ENCODE results near the gene PRICKLE2.

The PRICKLE2 gene

GRCh38 chr3:64257100-64257755, 32.0 kb upstream of the PRICKLE2 start:
- Histone ChIP-seq H4K20me1 (ENCODE audit: insufficient read depth, low read length) (no peaks in the 10 kb centered on the region), H3F3A (ENCODE audit: insufficient read depth, low read length) (no peaks in the 10 kb centered on the region), H2AFZ (ENCODE audit: low read length) (no peak overlapping the region), H3K9ac (ENCODE audit: low read length) (no peak overlapping the region), H3K79me2 (ENCODE audit: insufficient read depth, low read length) (no peaks in the 10 kb centered on the region), H3K27me3 (ENCODE audit: insufficient read depth, low read length) (no peaks in the 10 kb centered on the region), H3K4me2 (ENCODE audit: low read length) (no peak overlapping the region), H3K27ac (ENCODE audit: low read depth, low read length, poor library complexity, severe bottlenecking) (no peak overlapping the region), H3K9me2 (ENCODE audit: low read depth, low read length) (no peaks in the 10 kb centered on the region), H3K4me1 (ENCODE audit: insufficient read depth, low read length, severe bottlenecking) (no peaks in the 10 kb centered on the region), H3K36me3 (ENCODE audit: insufficient read depth, low read length) (no peaks in the 10 kb centered on the region), H3K4me3 (ENCODE audit: low read depth, low read length, poor library complexity, severe bottlenecking) (no peak overlapping the region), H3K9me3 (ENCODE audit: low read length) (no peaks in the 10 kb centered on the region)
- TF ChIP-seq EZH2 (IDR thresholded peaks at IDR 0.05; ENCODE audit: borderline replicate concordance, low read length): no peak
- TF ChIP-seq, protein P1, sequence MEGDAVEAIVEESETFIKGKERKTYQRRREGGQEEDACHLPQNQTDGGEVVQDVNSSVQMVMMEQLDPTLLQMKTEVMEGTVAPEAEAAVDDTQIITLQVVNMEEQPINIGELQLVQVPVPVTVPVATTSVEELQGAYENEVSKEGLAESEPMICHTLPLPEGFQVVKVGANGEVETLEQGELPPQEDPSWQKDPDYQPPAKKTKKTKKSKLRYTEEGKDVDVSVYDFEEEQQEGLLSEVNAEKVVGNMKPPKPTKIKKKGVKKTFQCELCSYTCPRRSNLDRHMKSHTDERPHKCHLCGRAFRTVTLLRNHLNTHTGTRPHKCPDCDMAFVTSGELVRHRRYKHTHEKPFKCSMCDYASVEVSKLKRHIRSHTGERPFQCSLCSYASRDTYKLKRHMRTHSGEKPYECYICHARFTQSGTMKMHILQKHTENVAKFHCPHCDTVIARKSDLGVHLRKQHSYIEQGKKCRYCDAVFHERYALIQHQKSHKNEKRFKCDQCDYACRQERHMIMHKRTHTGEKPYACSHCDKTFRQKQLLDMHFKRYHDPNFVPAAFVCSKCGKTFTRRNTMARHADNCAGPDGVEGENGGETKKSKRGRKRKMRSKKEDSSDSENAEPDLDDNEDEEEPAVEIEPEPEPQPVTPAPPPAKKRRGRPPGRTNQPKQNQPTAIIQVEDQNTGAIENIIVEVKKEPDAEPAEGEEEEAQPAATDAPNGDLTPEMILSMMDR (IDR thresholded peaks at IDR 0.05; ENCODE audit: low read length): no peak

DNA sequence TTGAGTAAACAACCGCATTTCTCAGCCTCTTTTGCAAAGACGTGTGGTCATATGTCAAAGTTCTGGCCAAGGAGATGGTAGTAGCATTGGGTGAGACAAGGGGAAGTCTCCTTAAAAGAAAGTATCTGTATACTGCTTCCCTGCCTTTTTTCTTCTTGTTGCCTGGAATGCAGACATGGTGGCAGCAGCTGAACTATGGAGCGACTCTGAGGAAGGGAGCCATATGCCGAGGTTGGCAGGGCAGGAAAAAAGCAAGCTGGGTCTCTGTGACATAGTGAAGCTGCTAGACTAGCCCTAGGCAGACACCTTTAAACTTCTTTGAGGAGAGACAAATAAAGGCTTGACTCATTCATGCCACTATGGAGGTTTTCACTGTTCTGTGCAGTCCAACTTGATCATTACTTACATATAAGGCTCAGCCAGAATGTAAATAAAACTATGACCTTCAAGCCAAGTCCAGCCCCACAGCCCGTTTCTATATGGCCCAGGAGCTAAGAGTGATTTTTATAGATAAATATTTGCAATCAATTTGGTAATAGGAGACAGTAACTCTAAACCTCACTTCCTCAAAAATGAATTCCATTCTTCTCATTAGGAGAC, 30.6 kb upstream of the PRICKLE2 start:
- no peaks in the 10 kb centered on the region for H3F3A ChIP-seq (ENCODE audit: insufficient read depth, low read length)
- no peak overlapping the region for H3K4me2 ChIP-seq (ENCODE audit: low read length)
- no peaks in the 10 kb centered on the region for H4K20me1 ChIP-seq (ENCODE audit: insufficient read depth, low read length)
- H3K27me3 ChIP-seq (ENCODE audit: insufficient read depth, low read length): no peaks in the 10 kb centered on the region
- no peaks in the 10 kb centered on the region for H3K9me2 ChIP-seq (ENCODE audit: low read depth, low read length)
- no peaks in the 10 kb centered on the region for H3K4me1 ChIP-seq (ENCODE audit: insufficient read depth, low read length, severe bottlenecking)
- H3K4me3 ChIP-seq (ENCODE audit: low read depth, low read length, poor library complexity, severe bottlenecking): no peak overlapping the region
- no peak overlapping the region for H3K9ac ChIP-seq (ENCODE audit: low read length)
- H3K9me3 ChIP-seq (ENCODE audit: low read length): no peaks in the 10 kb centered on the region
- no peaks in the 10 kb centered on the region for H3K79me2 ChIP-seq (ENCODE audit: insufficient read depth, low read length)
- no peak overlapping the region for H2AFZ ChIP-seq (ENCODE audit: low read length)
- no peaks in the 10 kb centered on the region for H3K36me3 ChIP-seq (ENCODE audit: insufficient read depth, low read length)
- TF ChIP-seq, protein P1 (IDR thresholded peaks at IDR 0.05; ENCODE audit: low read length): no peak
- no peak for TF ChIP-seq EZH2 (IDR thresholded peaks at IDR 0.05; ENCODE audit: borderline replicate concordance, low read length)
- H3K27ac ChIP-seq (ENCODE audit: low read depth, low read length, poor library complexity, severe bottlenecking): no peak overlapping the region

DNA sequence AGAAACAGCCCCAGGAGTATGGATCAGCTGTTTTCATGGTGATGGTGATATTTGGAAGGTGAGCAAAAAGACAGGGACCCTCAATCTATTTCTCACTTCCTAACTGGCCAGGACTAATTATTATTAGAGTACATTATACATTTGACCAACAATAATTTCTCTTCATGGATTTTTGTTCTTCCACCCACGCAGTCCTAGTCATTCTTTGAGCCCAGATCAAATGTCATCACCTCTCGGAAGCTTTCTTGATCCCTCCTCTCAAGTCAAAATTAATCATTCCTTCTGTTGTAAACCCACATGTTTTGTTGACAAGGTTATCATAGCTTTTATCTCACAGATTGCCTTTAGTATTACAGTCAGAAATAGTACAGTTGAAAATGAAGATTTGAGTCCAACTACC, 29.2 kb upstream of the PRICKLE2 start:
- no peak overlapping the region for H3K4me3 ChIP-seq (ENCODE audit: low read depth, low read length, poor library complexity, severe bottlenecking)
- no peaks in the 10 kb centered on the region for H3K27me3 ChIP-seq (ENCODE audit: insufficient read depth, low read length)
- H3K79me2 ChIP-seq (ENCODE audit: insufficient read depth, low read length): no peaks in the 10 kb centered on the region
- no peaks in the 10 kb centered on the region for H3K36me3 ChIP-seq (ENCODE audit: insufficient read depth, low read length)
- no peak overlapping the region for H3K9ac ChIP-seq (ENCODE audit: low read length)
- no peak overlapping the region for H3K4me2 ChIP-seq (ENCODE audit: low read length)
- H2AFZ ChIP-seq (ENCODE audit: low read length): no peak overlapping the region
- H3K4me1 ChIP-seq (ENCODE audit: insufficient read depth, low read length, severe bottlenecking): no peaks in the 10 kb centered on the region
- H3K27ac ChIP-seq (ENCODE audit: low read depth, low read length, poor library complexity, severe bottlenecking): no peak overlapping the region
- no peaks in the 10 kb centered on the region for H3F3A ChIP-seq (ENCODE audit: insufficient read depth, low read length)
- H3K9me2 ChIP-seq (ENCODE audit: low read depth, low read length): no peaks in the 10 kb centered on the region
- no peak for TF ChIP-seq EZH2 (IDR thresholded peaks at IDR 0.05; ENCODE audit: borderline replicate concordance, low read length)
- TF ChIP-seq, protein P1 (IDR thresholded peaks at IDR 0.05; ENCODE audit: low read length): no peak
- H3K9me3 ChIP-seq (ENCODE audit: low read length): no peaks in the 10 kb centered on the region
- no peaks in the 10 kb centered on the region for H4K20me1 ChIP-seq (ENCODE audit: insufficient read depth, low read length)
